KMS-11 (cell line): ENCODE measurements around the gene BTBD3.

Source experiments
- H2AFZ ChIP-seq: fragments of 200-600 bp; sonication (generic); 2 replicates; pipeline ENCODE4 v1.6.1; 2016; ENCODE audit warnings: antibody characterized with exemption, mixed run types, low read depth
- H3K27ac ChIP-seq: fragments of 200-600 bp; sonication (generic); 2 replicates; pipeline ENCODE4 v1.6.1; 2016; ENCODE audit warnings: mild to moderate bottlenecking, mixed run types
- H3K27me3 ChIP-seq: fragments of 200-600 bp; sonication (generic); 2 replicates; pipeline ENCODE4 v1.6.1; 2017; ENCODE audit warnings: mild to moderate bottlenecking, low read depth, mixed run types, moderate library complexity; ENCODE audit not compliant: insufficient read depth
- H3K36me3 ChIP-seq: fragments of 200-600 bp; sonication (generic); 2 replicates; pipeline ENCODE4 v1.6.1; 2017; ENCODE audit warnings: mild to moderate bottlenecking, mixed run types; ENCODE audit not compliant: insufficient read depth
- H3K4me1 ChIP-seq: fragments of 200-600 bp; sonication (generic); 2 replicates; pipeline ENCODE4 v1.6.1; 2016; ENCODE audit warnings: mild to moderate bottlenecking, low read depth, mixed run types; ENCODE audit not compliant: poor library complexity, severe bottlenecking
- H3K4me2 ChIP-seq: fragments of 200-600 bp; sonication (generic); 2 replicates; pipeline ENCODE4 v1.7.0; 2016; ENCODE audit warnings: mild to moderate bottlenecking, mixed run types
- H3K4me3 ChIP-seq: fragments of 200-600 bp; sonication (generic); IDR thresholded peaks from 2 replicates; pipeline ENCODE4 v1.6.1; 2017; ENCODE audit warnings: low read depth, low read length, mixed read lengths; ENCODE audit not compliant: insufficient read depth
- H3K79me2 ChIP-seq: fragments of 200-600 bp; sonication (generic); 2 replicates; pipeline ENCODE4 v1.6.1; 2016; ENCODE audit warnings: low read depth, mixed run types; ENCODE audit not compliant: insufficient read depth
- H3K9ac ChIP-seq: fragments of 200-600 bp; sonication (generic); 2 replicates; pipeline ENCODE4 v1.6.1; 2016; ENCODE audit warnings: mild to moderate bottlenecking, mixed run types
- H4K20me1 ChIP-seq: fragments of 200-600 bp; sonication (generic); 2 replicates; pipeline ENCODE4 v1.6.1; 2016; ENCODE audit warnings: mild to moderate bottlenecking, mixed run types; ENCODE audit not compliant: insufficient read depth
- TF ChIP-seq, protein P1 (sequence below): fragments of 200-600 bp; sonication (generic); conservative IDR thresholded peaks from 2 replicates; pipeline ENCODE4 v1.6.1; 2017; ENCODE audit warnings: low read depth, mild to moderate bottlenecking, antibody characterized with exemption, low read length, moderate library complexity, mixed read lengths

BTBD3 gene

DNA sequence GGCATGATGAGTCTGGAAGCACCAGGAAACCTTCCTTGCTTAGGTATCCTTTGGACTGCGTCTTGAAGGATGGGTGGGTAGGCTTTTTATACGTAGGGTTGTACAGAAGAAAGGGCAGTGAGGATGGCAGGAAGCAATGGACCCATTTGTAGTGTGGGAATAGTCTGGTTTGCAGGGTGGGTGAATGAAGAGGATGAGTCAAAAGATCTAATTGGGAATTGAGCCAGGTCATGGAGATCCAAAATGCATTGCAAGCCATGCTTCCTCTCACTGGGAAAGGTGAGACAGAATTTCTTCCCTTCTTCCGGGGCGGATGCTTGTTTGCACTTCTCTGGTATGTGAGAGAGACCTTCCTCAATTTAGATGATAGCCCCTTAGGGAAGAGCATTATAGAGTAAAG is 10.1 kb upstream of the BTBD3 start:
- TF ChIP-seq, protein P1, sequence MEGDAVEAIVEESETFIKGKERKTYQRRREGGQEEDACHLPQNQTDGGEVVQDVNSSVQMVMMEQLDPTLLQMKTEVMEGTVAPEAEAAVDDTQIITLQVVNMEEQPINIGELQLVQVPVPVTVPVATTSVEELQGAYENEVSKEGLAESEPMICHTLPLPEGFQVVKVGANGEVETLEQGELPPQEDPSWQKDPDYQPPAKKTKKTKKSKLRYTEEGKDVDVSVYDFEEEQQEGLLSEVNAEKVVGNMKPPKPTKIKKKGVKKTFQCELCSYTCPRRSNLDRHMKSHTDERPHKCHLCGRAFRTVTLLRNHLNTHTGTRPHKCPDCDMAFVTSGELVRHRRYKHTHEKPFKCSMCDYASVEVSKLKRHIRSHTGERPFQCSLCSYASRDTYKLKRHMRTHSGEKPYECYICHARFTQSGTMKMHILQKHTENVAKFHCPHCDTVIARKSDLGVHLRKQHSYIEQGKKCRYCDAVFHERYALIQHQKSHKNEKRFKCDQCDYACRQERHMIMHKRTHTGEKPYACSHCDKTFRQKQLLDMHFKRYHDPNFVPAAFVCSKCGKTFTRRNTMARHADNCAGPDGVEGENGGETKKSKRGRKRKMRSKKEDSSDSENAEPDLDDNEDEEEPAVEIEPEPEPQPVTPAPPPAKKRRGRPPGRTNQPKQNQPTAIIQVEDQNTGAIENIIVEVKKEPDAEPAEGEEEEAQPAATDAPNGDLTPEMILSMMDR = no peak
- Histone ChIP-seq H3K36me3 (no peaks in the 10 kb centered on the region), H3K9ac (no peak overlapping the region), H3K27me3 (no peaks in the 10 kb centered on the region), H3K4me3 (no peak overlapping the region), H3K4me2 (no peak overlapping the region), H2AFZ (no peak overlapping the region), H4K20me1 (no peaks in the 10 kb centered on the region), H3K4me1 (peaks cover 11% of the 10 kb centered on the region), H3K79me2 (peaks cover 7% of the 10 kb centered on the region; the same call in 1 of the 2 replicates), H3K27ac (no peak overlapping the region)

DNA sequence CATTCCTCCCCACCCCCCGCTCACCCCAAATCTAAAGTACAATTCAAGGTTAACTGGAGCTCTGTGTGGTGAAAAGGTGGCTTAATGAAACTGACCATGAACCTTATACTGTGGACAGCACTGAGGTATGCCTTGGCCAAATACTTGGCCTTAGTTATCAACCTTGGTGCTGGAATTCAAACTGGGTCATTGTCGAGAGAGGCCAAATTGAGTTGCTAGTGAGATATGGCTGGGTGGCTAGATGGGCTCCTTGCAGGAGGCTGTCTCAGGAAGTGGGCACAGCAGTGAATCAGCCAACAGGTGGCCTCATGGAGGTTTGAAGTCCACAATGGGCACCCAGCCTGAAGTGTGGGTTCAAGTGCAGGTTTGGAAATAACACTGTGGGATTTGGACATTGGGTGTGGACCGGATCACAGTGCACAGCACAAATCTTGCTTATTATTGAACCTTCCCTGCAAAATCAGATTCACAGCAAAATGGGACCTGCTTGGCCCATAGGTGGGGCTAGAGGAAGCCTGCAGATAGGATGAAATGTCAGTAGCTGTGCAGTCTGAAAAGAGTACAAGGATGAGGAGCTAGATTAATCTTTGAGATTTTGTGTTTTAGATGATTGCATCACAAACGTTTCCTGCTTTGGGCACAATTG is 5.6 kb upstream of the BTBD3 start:
- Histone ChIP-seq H2AFZ (0 out of 2 replicates have a peak overlapping the region, but pooled peaks have one; percentile 6), H3K27ac (no peak overlapping the region), H3K36me3 (no peaks in the 10 kb centered on the region), H3K4me3 (no peak overlapping the region), H3K79me2 (peaks cover 23% of the 10 kb centered on the region; the same call in 1 of the 2 replicates), H3K4me1 (peaks cover 29% of the 10 kb centered on the region), H3K27me3 (no peaks in the 10 kb centered on the region), H3K4me2 (0 out of 2 replicates have a peak overlapping the region, but pooled peaks have one; percentile 25), H4K20me1 (no peaks in the 10 kb centered on the region), H3K9ac (no peak overlapping the region)
- TF ChIP-seq, protein P1 = peak; percentile 72

DNA sequence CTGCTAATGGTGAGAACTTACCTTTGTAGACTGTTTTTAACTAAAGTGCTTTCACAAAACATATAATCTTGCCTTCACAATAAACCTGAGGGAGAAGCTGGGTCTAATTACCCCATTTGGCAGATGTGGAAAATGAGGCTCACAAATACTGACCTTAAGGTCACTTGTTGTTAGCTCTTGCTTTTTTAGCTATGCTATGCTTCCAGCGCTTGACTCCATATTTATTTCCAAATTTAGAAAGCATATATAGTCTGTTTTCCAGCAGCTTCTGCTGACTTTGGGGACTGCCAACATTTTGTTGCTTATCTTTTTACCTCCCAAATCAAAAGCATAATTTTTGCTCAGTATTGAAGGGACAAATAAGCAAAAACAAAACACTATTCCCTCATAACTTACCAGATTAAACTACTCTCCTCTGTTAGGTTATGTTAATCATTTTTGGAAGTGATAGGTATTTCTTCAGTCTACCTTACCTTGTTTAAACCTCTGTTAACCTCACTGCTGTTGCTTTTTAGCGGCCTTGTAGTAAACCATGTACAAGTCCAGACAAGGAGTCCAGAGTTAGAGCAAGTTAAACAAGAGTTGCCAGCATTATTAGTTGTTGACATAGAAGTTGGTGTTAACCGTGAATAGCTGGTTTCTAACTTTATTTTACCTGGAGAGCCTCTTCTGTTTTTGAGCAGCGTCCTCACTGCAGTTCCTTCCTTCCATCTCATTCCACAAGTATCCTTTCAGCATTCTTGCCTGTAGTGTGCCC is 4.9 kb upstream of the BTBD3 start:
- no peak overlapping the region for H2AFZ ChIP-seq
- no peaks in the 10 kb centered on the region for H3K36me3 ChIP-seq
- H3K9ac ChIP-seq = no peak overlapping the region
- peaks cover 33% of the 10 kb centered on the region for H3K4me1 ChIP-seq
- H4K20me1 ChIP-seq = no peaks in the 10 kb centered on the region
- no peaks in the 10 kb centered on the region for H3K27me3 ChIP-seq
- no peak overlapping the region for H3K4me2 ChIP-seq
- no peak overlapping the region for H3K27ac ChIP-seq
- peaks cover 26% of the 10 kb centered on the region; the same call in 1 of the 2 replicates for H3K79me2 ChIP-seq
- H3K4me3 ChIP-seq = no peak overlapping the region
- TF ChIP-seq, protein P1 = no peak

DNA sequence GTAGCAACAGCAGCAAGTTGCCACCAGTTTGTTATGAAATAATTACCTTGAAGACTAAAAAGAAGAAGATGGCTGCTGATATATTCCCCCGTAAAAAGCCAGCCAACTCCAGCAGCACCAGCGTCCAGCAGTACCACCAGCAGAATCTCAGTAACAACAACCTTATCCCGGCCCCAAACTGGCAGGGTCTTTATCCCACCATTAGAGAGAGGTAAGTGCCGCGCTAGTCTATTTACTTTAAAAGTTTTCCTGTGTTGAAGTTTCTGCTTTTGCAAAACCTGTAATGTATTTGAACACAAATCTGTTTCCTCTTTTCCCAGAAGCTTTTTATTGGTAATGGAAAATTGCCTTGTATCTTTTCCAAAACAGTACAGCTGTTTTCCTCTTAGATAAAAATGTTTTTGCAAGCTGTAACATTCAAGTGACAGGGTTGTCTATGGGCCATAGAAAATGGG is 725 bp downstream of the BTBD3 start:
- TF ChIP-seq, protein P1 = no peak
- peak overlapping the region; percentile 93 for H3K27ac ChIP-seq
- no peaks in the 10 kb centered on the region for H3K36me3 ChIP-seq
- H4K20me1 ChIP-seq = no peaks in the 10 kb centered on the region
- peaks cover 40% of the 10 kb centered on the region for H3K4me1 ChIP-seq
- H3K27me3 ChIP-seq = no peaks in the 10 kb centered on the region
- H3K4me2 ChIP-seq = peak overlapping the region; percentile 93
- H3K9ac ChIP-seq = peak overlapping the region; percentile 76
- peaks cover 71% of the 10 kb centered on the region for H3K79me2 ChIP-seq
- H2AFZ ChIP-seq = no peak overlapping the region
- H3K4me3 ChIP-seq = no peak overlapping the region
